ENCODE measurements around the gene MCUB. TPM values are rescaled to one million over a fixed set of nuclear protein-coding genes. Genes with fewer than 3 reads are reported as not detected.
A peak's percentile ranks its signal among the peaks of the same experiment; 100 is the strongest.

MCUB gene
- total and polyA plus RNA-seq, 9 of the 15 experiments (the other 6 are each of a cell fraction or from before 2014, with no cell fraction given), result 1.4 to 21.5 (median 5.4) TPM

GRCh38 chr4:109701566-109702410 is 141.7 kb downstream of the MCUB start (continued):
- TF ChIP-seq FOXP4 (CRISPR knock-in tag; IDR thresholded peaks at IDR 0.05; ENCODE audit: borderline replicate concordance) (no peak), ZNF512 (tag; IDR thresholded peaks at IDR 0.05) (no peak), DIDO1 (tag; IDR thresholded peaks at IDR 0.05; ENCODE audit: low read depth) (no peak), CCNT2 (IDR thresholded peaks at IDR 0.05; ENCODE audit: borderline replicate concordance, extremely low read depth, insufficient read length, low read depth, low read length) (no peak), ZBTB9 (CRISPR knock-in tag; IDR thresholded peaks at IDR 0.05) (no peak), SNRNP70 (optimal IDR thresholded peaks at IDR 0.05; ENCODE audit: low read depth, low read length) (no peak), ZNF212 (CRISPR knock-in tag; IDR thresholded peaks at IDR 0.05) (no peak), ZNF395 (CRISPR knock-in tag; IDR thresholded peaks at IDR 0.05) (peak; percentile 65), DPF2 (IDR thresholded peaks at IDR 0.05) (peak; percentile 45; the same call in 1 of the 2 replicates), ZNF354B (CRISPR knock-in tag; IDR thresholded peaks at IDR 0.05) (no peak), HNRNPUL1 (IDR thresholded peaks at IDR 0.05; ENCODE audit: low read length) (no peak), MCM3 (IDR thresholded peaks at IDR 0.05) (no peak), ZNF561 (CRISPR knock-in tag; conservative IDR thresholded peaks at IDR 0.05) (no peak), SIRT6 (IDR thresholded peaks at IDR 0.05; ENCODE audit: low read depth, low read length) (no peak), ZBTB8A (IDR thresholded peaks at IDR 0.05; ENCODE audit: partially characterized antibody) (no peak), ZNF124 (CRISPR knock-in tag; IDR thresholded peaks at IDR 0.05) (no peak), GABPA (tag; conservative IDR thresholded peaks at IDR 0.05; ENCODE audit: low read depth) (no peak), ZNF696 (CRISPR knock-in tag; conservative IDR thresholded peaks at IDR 0.05) (no peak), POLR2H (tag; IDR thresholded peaks at IDR 0.05; ENCODE audit: low read depth) (no peak), ZNF695 (CRISPR knock-in tag; IDR thresholded peaks at IDR 0.05) (no peak), PKNOX1 (IDR thresholded peaks at IDR 0.05) (no peak), CBX5 (IDR thresholded peaks at IDR 0.05; ENCODE audit: borderline replicate concordance, low read depth) (no peak)
